GM12892 (cell line): ENCODE data around the gene PHLDB2.

ENCODE experiments used
- POLR2A ChIP-seq: IDR thresholded peaks from 2 replicates; pipeline ENCODE4 v1.6.1; 2011; ENCODE audit warnings: low read depth, low read length, control low read depth
- TAF1 ChIP-seq: IDR thresholded peaks from 2 replicates; pipeline ENCODE4 v1.6.1; 2011; ENCODE audit warnings: low read depth, mild to moderate bottlenecking, control low read depth, low read length, borderline replicate concordance

- no peak for TF ChIP-seq POLR2A
- no peak for TF ChIP-seq TAF1
Observed at GRCh38 chr3:111917300-111917699, 58.2 kb downstream of the PHLDB2 start.
